HG02884 (cell line): Measurements from ENCODE around the gene GRHPR.

Experiments
- ATAC-seq: cut with Tn5 transposase; IDR thresholded peaks from one replicate; pipeline ENCODE4 v1.9.1; 2021; ENCODE audit warnings: mild to moderate bottlenecking, moderate library complexity; ENCODE audit not compliant: unreplicated experiment

Gene GRHPR

DNA sequence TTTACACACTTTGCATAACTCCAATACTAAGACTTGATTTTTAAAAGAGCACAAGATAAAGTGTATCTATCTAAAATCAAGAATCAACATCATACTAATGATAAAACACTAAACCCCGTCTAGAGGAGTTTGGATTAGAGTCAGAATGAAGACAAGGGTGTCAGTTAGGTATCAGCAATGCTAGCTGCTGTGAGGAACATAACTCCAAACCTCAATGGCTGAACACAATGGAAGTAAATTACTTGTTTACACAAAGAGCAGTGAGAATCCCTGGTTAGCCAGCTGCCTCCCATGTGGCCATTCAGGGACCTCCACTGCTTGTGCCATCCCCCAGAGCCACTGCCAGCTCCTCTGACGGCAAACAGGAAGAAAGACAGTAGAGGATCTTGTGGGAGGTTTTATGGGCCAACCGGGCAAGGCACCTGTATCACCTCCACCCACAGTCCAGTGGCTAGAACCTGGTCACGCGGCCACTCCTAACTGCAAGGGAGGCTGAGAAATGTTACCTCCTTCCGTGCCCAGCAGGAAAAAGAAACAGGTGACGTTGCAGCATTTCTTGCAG lies 24.0 kb upstream of the GRHPR start:
- no peak for ATAC-seq

DNA sequence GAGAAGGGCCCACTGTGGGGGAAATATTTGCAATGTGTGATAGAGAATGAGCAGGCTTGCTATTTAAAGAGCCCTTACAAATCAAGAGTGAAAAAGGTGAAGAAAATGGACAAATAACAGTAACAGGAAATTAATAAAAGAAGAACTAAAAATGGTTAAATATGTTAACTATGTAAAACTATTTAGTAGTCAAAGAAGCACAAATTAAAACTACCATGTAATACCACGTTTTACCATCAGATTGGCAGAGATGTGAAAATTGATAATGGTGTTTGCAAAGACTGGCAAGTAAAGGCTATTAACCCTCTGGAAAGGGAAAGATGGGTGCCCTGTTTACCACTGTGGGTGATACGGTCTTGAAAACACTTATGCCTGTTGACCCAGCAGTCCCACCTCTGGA lies 23.2 kb upstream of the GRHPR start:
- ATAC-seq = no peak

DNA sequence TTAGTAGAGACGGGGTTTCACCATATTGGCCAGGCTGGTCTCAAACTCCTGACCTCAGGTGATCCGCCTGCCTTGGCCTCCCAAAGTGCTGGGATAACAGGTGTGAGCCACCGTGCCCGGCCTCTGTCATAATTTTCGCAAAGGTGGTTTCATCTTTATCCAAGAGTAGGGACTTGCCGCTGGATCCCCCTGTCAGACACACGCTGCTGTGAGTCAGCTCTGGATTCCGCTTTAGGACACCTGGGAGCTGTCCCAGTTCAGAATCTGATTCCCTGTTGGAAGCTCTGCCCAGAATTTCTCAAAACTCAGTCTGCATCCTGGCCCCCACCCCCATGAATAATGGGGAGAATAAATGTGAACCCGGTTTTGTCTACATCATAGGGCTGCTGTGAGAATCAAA lies 17.9 kb upstream of the GRHPR start:
- ATAC-seq = no peak

DNA sequence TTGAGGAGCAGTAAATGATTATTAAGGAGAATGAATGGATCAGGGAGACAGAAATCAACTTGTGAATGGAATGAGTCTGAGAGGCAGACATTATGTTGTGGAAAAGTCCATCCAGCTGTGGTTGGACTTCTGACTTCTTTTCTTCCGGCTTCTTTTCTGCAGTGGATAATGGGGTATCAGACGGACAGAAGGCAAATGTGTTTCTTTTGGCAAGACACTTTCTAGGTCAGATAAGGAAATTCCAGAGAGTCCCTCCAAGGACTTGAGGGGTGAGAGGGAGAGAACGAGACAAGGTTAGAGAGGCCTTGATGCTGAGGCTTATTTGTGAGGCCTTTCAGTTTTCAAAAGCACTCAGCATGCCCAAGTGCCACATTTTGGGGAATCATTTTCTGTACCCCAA lies 17.1 kb upstream of the GRHPR start:
- ATAC-seq = no peak

DNA sequence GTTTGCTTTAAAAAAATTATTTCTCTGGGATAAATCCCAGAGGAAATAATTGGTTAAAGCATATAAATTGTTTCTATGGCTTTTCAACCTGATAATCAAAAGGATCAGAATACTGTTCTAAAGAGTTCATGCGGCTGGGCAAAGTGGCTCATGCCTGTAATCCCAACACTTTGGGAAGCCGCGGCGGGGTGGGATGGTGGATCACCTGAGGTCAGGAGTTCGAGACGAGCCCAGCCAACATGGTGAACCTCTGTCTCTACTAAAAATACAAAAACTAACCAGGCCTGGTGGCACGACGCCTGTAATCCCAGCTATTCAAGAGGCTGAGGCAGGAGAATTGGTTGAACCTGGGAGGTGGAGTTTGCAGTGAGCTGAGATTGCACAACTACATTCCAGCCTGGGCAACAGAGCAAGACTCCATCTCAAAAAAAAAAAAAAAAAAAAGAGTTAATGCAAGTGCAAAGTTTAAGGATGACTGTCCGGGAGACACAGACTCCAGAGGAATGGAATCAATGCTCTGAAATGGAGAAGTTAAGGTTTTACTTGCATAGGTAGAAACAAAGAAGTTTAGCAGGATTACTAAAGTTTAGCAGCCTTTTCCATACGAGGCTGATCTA lies 16.6 kb upstream of the GRHPR start:
- ATAC-seq = no peak

DNA sequence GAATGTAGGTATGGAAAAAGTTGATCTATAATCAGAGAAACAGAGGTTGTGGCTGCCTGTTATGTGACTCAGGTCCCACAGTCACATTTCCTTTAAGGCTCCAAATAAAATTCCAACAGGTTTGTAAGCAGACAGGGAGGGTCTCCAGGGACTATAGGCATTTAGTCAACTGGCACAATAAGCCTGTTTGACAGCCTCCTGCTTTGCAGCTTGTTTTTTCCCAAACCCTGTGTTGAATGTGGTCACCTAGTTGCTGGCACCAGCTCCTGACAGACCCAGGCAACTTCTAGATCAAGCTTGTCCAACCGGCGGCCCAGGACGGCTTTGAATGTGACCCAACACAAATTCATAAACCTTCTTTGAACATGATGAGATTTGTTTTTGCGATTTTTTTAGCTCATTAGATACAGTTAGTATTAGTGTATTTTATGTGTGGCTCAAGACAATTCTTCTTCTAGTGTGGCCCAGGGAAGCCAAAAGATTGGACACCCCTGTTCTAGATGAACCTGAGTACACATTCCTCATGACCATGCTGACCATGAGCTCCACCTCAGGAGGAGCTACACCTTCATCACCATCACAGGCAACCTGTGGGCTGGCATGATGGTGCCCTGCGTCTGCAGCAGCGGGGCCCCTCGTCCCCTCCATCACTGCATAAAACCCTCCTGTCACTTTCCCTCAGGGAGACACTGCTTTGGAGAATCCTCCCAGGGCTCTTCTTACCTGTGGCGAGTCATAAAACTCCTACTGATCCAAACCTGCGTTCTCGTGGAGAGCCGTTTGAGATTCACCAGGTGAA lies 15.7 kb upstream of the GRHPR start:
- ATAC-seq = no peak

DNA sequence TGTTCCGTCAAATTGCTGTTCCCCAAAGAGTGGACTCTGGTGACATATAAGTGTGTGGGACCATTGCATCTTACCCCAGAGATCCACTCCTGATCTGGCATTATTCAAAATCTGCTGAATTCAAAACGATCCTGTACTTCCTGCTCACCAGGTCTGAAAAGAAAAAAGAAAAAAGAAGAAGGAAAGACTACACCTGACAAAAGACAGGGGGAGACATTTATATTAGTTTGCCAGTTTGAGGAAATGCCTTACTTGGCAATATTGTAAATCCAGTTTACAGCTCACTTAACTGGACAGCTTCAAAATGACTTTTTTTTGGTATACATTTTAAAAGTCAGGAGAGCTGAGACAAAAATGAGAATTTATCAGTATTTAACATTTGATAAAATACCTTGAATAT lies 15.0 kb upstream of the GRHPR start:
- ATAC-seq = no peak

DNA sequence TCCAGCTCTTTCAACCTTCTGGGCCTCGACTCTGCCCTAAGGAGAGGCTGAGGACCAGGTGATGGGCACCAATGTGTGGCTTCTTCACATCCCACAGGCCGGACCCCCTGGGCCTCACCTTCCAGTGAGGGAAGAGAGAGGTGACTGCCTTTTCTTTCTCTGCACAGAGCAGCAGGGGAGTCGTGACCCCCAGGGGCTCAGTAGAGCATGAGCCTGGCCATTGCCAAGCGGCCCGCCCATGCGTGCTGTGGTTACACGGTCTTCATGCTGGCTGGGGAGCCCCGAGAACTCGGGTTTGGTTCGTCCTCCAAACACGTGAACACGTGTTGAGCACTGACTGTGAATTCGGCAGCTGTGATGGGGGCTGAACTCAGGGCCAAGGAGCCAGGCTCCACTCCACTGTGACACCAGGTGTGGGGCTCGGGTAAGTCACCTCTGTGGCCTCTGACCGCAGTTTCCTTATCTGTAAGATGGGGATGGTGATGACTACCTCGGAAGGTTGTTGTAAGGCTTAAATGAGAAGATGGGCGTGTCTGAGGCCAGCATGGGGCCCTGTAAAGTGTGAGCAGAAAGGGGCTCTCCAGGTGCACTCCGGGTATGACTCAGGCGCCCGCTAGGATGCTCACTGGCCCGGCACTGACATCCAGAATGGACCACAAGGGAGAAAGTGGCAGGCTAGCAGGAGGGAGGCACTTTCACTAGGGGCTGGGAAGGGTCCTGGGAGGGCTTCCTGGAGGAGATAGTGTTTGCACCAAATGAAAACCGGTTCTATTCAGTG lies 13.4 kb upstream of the GRHPR start:
- ATAC-seq = peak; percentile 78

DNA sequence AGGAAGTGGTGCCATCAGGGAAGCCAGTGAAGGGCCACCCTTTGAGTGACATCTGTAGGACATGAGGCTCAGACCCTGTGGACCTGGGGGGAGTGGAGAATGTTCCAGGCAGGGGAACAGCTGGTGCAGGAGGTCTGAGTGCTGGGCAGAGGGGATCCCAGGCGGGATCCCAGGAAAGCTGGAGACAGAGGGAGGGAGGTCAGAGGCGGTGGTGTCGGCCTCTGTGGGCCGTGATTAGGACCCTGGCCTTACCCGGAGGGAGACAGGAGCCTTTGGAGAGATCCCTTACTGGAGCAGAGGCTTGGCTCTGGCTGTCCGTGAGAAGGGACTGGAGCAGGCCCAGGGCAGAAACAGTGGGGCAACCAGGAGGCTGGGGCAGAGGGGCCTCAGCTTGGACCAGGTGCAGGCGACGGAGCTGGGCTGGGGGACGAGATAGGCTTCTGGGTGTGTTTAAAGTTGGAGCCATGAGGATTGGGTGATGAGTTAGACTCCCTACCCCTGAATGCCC lies 12.1 kb upstream of the GRHPR start:
- ATAC-seq = no peak

DNA sequence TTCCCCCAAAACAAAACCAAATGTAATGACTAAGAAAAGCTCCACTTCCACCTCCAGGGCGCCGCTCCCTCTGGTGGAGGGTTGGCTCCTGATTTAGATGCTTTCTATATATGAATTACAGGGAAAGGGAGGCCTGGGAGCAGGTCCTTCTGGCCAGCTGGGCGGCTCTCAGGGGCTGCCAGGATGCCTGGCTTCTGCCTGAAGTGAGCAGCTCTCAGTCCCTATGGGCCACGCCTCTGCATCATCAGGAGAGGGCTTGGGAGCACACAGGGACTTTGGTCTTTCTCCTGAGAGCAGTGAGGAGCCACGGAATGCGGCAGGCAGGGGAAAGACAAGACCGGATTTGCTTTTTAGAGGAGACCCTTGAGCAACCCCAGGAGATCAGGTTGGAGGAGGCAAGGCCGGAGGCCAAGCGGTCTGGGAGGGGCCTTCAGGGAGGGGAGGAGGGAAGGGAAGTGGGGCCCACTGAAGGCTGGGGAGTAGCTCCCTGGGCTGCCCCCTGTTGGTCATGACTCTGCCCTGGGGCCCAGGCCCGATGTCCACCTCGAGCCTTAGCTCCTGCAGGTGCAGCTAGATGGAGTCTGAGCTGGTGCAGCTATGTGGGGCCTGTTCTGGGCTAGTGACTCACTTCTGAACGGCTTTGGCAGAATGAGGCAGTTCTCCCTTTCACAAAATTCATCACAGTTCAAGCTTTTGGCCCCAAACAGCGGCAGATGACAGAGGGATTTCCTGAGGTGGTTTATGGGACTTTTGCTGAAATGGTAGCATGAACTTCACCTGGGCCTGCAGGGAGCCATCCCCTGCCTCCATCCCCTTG lies 11.3 kb upstream of the GRHPR start:
- peak; percentile 30 for ATAC-seq

DNA sequence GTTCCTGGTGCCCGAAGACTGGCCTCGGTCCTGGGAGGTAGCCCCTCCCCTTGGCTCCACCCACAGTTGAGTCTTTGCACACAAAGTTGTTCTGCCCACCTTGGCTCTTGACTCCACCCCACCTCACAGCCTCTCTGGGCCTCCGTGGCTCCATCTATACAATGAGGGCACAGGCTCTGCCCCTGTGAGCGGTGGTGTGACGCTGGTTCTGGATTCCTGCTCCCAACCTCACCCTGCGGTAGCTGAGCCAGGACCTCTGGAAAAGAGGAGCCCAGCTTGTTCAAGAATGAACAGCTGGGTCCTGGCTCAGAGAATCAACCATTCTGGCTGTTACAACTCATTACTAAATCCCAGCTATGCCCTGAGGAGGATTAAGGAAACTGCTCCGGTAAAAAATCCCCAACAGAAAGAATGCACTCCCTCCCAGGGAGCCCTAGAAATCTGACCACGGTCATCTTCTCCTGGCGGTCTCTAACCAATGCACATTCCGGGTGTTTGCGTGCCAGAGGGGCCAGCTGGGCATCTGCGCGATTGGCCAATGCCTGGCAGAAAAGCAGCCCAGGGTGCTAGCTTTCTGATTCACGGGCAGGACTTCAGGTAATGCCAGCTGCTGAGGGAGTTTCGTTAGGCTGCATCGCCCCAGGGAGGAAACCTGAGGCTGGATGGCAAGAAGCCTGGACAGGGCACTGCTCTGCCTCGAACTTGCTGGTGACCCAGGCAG lies 9.9 kb upstream of the GRHPR start:
- ATAC-seq = no peak

DNA sequence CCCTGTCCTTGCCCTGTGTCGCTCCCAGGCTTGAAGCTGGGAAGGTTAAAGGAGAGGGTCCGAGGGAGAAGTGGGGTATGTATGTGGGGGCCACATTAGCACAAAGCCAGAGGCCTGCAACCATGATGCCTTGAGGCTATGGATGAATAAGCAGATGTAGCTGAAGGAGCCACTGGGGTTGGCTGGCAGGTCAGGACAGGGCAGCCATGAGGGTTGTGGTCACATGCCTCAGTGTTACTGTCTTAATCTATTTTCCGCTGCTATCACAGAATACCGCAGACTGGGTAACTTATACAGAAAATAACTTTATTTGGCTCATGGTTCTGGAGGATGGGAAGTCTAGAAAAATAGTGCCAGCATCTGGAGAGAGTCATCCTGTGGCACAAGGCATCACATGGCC lies 9.2 kb upstream of the GRHPR start:
- ATAC-seq = no peak

DNA sequence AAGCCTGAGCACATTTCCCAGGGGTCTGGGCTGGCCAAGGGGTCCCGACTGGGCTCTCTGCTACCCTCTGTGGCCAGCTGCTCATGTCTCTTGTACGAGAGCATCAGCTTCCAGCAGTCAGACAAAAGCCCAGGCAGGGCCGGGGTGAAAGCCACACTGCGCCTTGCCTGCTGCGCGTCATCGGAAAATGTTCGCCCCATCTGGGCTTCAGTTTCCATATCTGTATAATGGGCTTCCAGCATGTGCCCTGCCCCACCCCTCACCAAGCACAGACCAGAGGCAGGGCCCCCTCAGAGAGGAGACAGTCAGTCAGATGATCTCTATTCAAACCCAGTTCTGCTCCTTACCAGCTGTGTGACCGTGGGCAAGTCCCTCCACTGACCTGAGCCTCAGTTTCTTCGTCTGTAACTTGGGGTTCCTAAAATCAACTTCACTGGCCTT lies 8.0 kb upstream of the GRHPR start:
- no peak for ATAC-seq

DNA sequence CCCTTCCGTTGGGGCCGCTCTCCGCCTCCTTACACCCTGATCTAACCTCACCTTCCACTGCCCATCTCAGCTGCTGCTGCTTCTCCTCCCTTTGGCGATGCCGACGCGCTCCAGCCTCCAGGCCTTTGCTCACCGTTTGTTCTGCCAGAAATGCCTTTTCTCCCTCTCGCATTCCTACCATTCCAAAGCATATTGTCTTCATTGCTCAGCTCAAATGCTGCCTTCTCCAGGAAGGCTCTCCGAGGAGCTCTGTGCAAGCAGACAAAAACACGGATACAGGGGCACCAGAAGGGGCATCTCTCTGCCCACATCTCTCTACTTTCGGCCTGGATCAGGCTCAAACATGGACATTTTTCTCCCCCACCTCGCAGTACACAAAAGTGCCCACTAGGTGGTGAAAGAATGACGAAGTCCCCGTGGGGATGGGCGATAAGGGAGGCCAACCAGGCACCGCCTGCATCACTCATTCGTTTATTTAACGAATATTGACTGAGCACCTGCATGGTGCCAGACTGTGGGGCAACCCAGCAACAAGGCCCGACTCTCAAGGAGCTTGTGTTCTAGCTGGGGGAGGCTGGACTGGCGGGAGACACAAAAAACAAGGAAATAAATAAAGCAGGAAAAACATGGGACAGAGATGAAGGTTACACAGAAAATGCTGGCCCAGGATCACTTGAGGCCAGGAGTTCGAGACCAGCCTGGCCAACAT lies 7.3 kb upstream of the GRHPR start:
- no peak for ATAC-seq

DNA sequence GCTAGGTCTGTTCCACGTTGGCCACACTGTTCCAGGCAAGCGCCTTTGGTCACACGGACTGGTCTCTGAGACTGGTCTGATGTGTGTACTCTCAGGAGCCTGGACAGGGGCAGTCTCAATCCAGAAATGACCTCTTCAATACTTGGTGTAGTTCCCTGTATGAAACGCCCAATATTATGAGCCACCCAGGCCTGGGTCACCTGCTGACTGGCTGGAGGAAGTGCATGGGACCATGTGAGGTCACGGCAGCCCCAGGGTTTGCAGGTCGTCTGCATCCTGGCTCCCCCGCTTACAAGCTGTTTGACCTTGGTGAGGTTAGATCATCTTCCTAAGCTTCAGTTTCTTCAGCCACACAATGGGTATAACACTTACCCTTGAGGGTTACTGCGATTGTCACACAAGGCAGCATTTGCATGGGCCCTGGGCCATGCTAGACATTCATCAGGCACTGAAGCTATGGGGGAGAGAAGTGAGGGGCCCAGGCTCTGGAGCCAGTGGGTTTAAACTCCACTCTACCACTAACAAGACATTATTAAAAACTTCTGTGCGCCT lies 5.2 kb upstream of the GRHPR start:
- no peak for ATAC-seq

DNA sequence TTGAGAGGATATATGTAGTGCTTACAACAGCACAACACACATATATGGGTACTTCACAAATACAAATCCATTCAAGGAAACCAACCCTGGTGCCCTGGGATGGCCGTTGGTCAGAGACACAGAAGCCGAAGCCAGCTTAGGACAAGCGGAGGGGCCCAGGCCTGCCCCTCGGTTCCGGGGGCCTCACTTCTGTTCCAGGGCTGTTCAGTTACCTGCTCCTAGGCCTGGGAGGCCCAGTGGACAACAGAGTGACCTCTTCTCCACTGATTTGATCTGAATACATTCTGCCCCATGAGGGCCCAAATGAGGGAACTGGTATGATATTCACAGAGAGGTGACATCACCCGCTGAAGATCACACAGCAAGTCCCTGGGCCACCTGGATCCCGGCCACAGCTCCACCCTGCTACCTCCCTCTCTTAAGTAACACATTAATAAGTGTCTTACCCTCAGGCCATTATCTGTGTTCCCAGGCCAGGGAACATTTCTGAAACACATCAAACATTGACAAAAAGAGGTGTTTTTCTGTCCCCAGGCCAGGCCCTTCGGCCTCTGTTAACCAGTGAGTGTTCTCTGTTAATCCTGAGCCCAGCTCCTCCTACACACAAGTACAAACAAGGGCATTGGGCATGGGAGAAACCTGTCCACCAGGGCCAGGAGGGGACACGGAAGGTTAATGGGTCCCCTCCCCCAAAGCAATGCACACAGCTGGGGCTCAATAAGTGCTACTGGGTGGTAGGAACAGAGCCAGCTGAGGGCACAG lies 4.5 kb upstream of the GRHPR start:
- no peak for ATAC-seq

DNA sequence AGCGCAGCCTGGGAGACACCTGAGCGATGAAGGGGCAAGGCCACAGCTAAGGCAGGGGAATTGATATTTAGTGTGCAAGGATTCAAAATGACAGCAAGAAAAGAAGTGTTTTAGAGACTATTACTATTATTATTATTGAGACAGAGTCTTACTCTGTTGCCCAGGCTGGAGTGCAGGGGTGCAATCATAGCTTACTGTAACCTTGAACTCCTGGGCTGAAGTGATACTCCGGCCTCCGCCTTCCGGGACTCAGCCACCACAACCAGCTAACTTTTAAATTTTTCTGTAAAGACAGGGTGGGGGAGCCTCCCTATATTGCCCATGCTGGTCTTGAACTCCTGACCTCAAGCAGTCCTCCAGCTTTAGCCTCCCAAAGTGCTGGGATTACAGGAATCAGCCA lies 3.3 kb upstream of the GRHPR start:
- ATAC-seq = no peak
